Panc1 (cell line): ENCODE results near the gene STAB1. TPM values are rescaled to one million over a fixed set of nuclear protein-coding genes. Genes with fewer than 3 reads are reported as not detected.

Experiments used
- ATAC-seq: fragments of 200-7000 bp; cut with Tn5 transposase; 2 replicates; pipeline ENCODE4 v1.9.1; 2020; ENCODE audit warnings: mild to moderate bottlenecking, moderate library complexity
- BruUV-seq: library from RNA; stranded (reverse); fragments of 400-500 nt; replicated peaks from 2 replicates; lab custom pipeline; 2021; lab: Mats Ljungman, UMichigan
- CTCF ChIA-PET: fragments of 300-600 bp; sonication (Branson Sonifier 250); formaldehyde crosslinking; loops from one replicate; lab custom pipeline; 2022; ENCODE audit warnings: antibody characterized with exemption; lab: Charles Lee
- POLR2A ChIA-PET: fragments of 300-600 bp; sonication (Branson Sonifier 250); formaldehyde crosslinking; loops from one replicate; lab custom pipeline; 2022; ENCODE audit warnings: antibody characterized with exemption; lab: Charles Lee
- DNase-seq: peaks from one replicate; pipeline ENCODE4 v3.0.0-alpha.2; 2010; ENCODE audit warnings: low read depth, low spot score
- H3K27ac ChIP-seq: 2 replicates; pipeline ENCODE4 v1.5.1; 2011; ENCODE audit warnings: mild to moderate bottlenecking, low read length, inconsistent platforms
- H3K27me3 ChIP-seq: fragments of 200-500 bp; sonication (Bioruptor generic); 2 replicates; pipeline ENCODE4 v1.6.0; 2014; ENCODE audit warnings: low read length, inconsistent platforms; ENCODE audit not compliant: control insufficient read depth, insufficient read depth
- H3K36me3 ChIP-seq: fragments of 200-500 bp; sonication (Bioruptor generic); 2 replicates; pipeline ENCODE4 v1.5.1; 2014; ENCODE audit warnings: inconsistent platforms, mild to moderate bottlenecking, low read length, moderate library complexity; ENCODE audit not compliant: control insufficient read depth, insufficient read depth
- H3K4me1 ChIP-seq: 2 replicates; pipeline ENCODE4 v1.5.1; 2011; ENCODE audit warnings: inconsistent platforms, mild to moderate bottlenecking, low read length, moderate library complexity; ENCODE audit not compliant: control insufficient read depth, insufficient read depth
- H3K4me3 ChIP-seq, 2 experiments: 2 replicates each; pipeline ENCODE4 v1.5.1; 2011 to 2012; ENCODE audit warnings: low read depth in 2 of 2, low read length in 2 of 2, mild to moderate bottlenecking in 2 of 2, inconsistent platforms in 1 of 2, moderate library complexity in 1 of 2
- H3K9me3 ChIP-seq: fragments of 200-500 bp; sonication (Bioruptor generic); 2 replicates; pipeline ENCODE4 v1.5.1; 2014; ENCODE audit warnings: low read depth, mild to moderate bottlenecking, inconsistent platforms, low read length, moderate library complexity; ENCODE audit not compliant: control insufficient read depth, insufficient read depth
- POLR2AphosphoS5 ChIP-seq: IDR thresholded peaks from 2 replicates; pipeline ENCODE4 v1.6.1; 2012; ENCODE audit warnings: mild to moderate bottlenecking, low read depth, low read length, moderate library complexity
- TCF7L2 ChIP-seq: IDR thresholded peaks from 2 replicates; pipeline ENCODE4 v1.6.1; 2011; ENCODE audit warnings: mild to moderate bottlenecking, low read depth, low read length, inconsistent platforms
- in situ Hi-C: cut with HindIII; loops from 2 replicates; pipeline ENCODE4 v1.10.0; 2016; ENCODE audit warnings: low sequenced_read_pairs, low pct_unique_long_range_greater_than_20kb
- intact Hi-C: fragments of 100-400 bp; cut with micrococcal nuclease; formaldehyde crosslinking; loops from one replicate; pipeline ENCODE4 v1.10.0; 2022; ENCODE audit not compliant: unreplicated experiment
- total RNA-seq: library from RNA; stranded (reverse); gene quantifications from one replicate; pipeline ENCODE4 v1.2.1, GENCODE V29; 2021; ENCODE audit not compliant: unreplicated experiment

STAB1 gene
- total RNA-seq, 1 experiment from 2014 or later: 0.39 TPM

DNA sequence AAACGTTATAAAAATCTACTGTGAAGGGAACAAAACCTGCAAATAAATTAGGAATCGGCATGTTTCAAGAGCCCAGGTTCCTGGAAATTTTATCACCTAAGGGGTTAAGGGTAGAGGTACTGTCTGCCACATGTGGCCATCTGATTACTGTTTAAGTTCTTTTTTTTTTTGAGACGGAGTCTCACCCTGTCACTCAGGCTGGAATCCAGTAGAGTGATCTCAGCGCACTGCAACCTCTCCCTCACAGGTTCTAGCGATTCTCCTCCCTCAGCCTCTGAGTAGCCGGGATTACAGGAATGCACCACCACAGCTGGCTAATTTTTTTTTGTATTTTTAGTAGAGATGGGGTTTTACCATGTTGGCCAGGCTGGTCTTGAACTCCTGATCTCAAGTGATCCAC lies 77.1 kb downstream of the STAB1 start:
- no peaks in the 10 kb centered on the region for H3K27me3 ChIP-seq
- in situ Hi-C loops: no loop called here
- DNase-seq (no peak), ATAC-seq (no peak)
- peaks cover 7% of the 10 kb centered on the region; the same call in 1 of the 2 replicates for H3K36me3 ChIP-seq
- CTCF ChIA-PET: no interaction called here
- intact Hi-C loops: no loop called here
- TF ChIP-seq POLR2AphosphoS5 (no peak), TCF7L2 (no peak)
- H3K9me3 ChIP-seq: no peaks in the 10 kb centered on the region
- no peak overlapping the region for H3K27ac ChIP-seq
- no TSS peak for BruUV-seq
- POLR2A ChIA-PET: interaction anchor here (0.6 kb wide), 2 partner anchors 23 to 148 kb away, joined by 3 to 6 read pairs; no protein-coding TSS in a partner anchor
- no peaks in the 10 kb centered on the region for H3K4me1 ChIP-seq
- no peak overlapping the region for H3K4me3 ChIP-seq

Other genes starting within 250 kb of the STAB1 start
- gene PPM1M, start 249.6 kb upstream of the STAB1 start, total RNA-seq: 9.7 TPM
- 57.9 TPM for gene WDR82, start 216.7 kb upstream of the STAB1 start, total RNA-seq
- gene GLYCTK, start 207.5 kb upstream of the STAB1 start, total RNA-seq: 6.5 TPM
- 2.4 TPM for gene DNAH1, start 179.0 kb upstream of the STAB1 start, total RNA-seq
- gene BAP1, start 85.3 kb upstream of the STAB1 start, total RNA-seq: 69.6 TPM
- gene PHF7, start 84.7 kb upstream of the STAB1 start, total RNA-seq: 12.0 TPM
- 1.6 TPM for gene SEMA3G, start 50.2 kb upstream of the STAB1 start, total RNA-seq
- gene TNNC1, start 41.3 kb upstream of the STAB1 start, total RNA-seq: 5.2 TPM
- 63.4 TPM for gene NISCH, start 39.7 kb upstream of the STAB1 start, total RNA-seq
- gene NT5DC2, start 38.5 kb downstream of the STAB1 start, total RNA-seq: 137 TPM
- 27.3 TPM for gene UQCC5, start 41.3 kb downstream of the STAB1 start, total RNA-seq
- 43.5 TPM for gene PBRM1, start 190.6 kb downstream of the STAB1 start, total RNA-seq
- gene GNL3, start 190.7 kb downstream of the STAB1 start, total RNA-seq: 88.9 TPM
- 51.3 TPM for gene GLT8D1, start 210.5 kb downstream of the STAB1 start, total RNA-seq
- 93.2 TPM for gene SPCS1, start 210.8 kb downstream of the STAB1 start, total RNA-seq